Skeletal muscle cell (primary cell): Measurements from ENCODE around the gene EDA.

ENCODE experiments used
- DNase-seq: peaks from one replicate; pipeline ENCODE4 v3.0.0-alpha.2; 2010; ENCODE audit warnings: low read depth
- H3K4me3 ChIP-seq: 2 replicates; pipeline ENCODE4 v1.5.1; 2011; ENCODE audit warnings: low read depth, mild to moderate bottlenecking, control low read depth, low read length, moderate library complexity

Gene EDA

DNA sequence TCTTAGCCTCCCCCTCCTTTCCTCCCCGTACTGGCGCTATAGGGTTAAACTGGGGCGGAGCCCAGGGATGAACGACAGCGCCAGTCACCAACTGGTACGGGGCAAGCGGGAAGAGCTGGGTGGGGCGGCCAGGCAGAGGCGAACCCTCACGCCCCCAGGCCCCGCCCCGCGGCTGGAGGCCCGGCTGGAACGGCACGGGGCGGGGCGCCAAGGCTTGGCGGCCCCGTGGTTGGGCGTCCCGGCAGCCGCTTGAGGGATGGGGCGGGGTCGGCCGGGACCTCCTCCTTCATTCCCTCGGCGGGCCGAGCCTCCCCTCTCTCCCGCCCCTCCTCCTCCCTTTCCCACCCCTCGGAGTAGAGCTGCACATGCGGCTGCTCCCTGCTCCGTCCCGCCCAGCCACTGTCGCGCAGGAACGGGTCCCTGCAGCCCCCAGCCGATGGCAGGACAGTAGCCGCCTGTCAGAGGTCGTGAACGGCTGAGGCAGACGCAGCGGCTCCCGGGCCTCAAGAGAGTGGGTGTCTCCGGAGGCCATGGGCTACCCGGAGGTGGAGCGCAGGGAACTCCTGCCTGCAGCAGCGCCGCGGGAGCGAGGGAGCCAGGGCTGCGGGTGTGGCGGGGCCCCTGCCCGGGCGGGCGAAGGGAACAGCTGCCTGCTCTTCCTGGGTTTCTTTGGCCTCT, at the start of gene EDA:
Gene EDA, plus strand, starts transcription at position 335 of the 678 bp plus-strand sequence.
- peak within 1 kb of the TSS; percentile 51 for H3K4me3 ChIP-seq
- peak; percentile 36 for DNase-seq

DNA sequence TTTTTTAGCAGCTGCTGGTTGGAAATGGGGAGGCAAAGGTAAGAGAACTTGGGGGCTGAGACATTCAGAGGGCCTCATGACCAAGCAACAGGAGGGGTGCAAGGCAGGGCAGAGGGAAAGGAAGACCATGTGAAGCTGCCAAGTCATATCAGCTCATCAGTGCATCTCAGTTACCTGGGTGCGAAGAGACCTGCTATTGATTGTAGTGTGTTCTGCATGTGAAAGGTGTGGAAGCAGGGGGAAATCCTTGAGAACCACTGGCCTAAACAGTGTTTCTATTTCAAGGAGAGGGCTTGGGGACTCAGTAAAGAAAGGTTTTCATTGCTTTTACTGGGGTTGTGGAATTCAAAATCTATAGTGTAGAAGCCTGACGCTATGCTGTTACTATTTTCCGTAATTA, 47.1 kb upstream of the EDA start:
- no peak overlapping the region for H3K4me3 ChIP-seq
- no peak for DNase-seq

DNA sequence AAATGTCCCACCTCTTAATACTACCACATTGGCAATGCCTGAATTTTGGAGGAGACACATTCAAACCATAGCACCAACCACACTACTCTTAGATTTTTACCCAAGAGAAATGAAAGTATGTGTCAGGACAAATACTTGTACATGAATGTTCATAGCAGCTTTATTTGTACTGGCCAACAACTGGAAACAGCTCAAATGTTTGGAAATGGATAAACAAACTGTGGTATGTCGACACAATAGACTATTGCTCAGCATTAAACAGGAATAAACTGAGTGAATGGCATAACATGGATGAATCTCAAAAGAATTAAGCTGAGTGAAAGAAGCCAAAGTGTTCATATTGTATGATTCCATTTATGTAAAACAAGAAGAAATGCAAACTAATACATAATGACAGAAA, 18.5 kb upstream of the EDA start:
- no peak overlapping the region for H3K4me3 ChIP-seq
- DNase-seq = no peak

DNA sequence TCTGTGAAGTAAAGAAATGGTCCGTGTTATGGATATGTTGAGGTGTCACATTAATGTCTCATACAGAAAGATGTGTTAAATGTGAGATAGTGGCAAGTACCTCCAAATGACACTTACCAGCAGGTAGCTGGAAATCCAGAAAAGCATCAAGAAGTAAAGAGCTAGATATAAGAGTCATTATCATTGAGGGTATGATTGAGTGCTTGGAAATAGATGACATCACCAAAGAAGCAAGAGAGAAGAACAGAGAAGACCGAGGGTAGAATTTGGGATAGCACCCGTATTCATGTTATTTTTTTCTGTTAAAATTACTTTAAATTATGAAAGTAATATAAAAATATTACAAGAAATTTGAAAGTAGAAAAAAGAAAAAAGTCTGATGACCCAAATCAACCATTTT, 15.7 kb upstream of the EDA start:
- H3K4me3 ChIP-seq = no peak overlapping the region
- DNase-seq = no peak

DNA sequence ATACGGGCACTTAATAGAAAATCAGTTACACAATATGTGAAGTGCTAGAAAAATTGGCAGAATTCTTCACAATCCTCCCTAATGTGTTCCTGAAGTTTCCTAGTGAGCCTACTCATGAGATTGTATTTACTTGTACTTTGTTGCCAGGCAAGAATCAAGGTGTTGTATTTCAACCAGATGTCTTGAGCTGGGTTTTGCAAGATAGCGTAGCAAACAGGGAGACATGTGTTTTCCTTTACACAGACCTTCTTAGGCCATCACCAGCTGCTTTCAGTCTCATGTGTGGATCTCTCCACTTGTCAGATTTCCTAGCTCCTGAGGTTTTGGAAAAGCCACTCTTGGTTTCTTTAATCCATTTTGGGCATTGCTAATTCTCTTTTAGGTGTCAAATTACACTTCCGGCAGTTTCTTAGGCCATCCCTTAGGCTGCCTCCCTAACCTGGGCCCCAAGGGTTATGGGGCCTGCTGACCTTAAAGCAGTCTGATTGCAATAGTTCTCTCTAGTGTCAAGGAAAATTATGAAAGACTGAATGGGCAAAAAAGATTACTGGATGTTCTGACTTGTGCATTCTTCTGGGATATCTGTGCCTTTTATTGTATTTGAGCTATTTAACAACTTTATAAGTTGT, 12.2 kb upstream of the EDA start:
- DNase-seq = no peak
- no peak overlapping the region for H3K4me3 ChIP-seq

DNA sequence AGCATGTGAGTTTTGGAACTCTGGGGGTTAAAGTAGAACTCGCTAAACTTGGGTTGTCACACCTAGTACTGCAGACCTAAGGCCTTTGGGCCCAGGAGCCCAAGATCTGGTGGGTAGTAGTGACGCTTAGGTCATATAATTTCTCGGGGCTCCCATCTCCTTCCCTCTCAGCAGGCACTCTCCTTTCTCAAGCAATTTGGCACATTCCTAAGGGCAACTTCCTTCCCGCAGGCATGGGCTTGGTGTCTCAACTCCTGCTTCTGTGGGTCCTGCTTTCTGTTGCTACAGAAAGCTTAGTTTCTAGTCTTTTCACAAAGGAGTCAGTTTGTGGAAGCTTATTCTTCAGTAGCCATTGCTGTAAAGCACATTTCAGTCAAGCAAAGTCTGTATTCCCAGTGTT, 10.4 kb upstream of the EDA start:
- no peak overlapping the region for H3K4me3 ChIP-seq
- DNase-seq = no peak

DNA sequence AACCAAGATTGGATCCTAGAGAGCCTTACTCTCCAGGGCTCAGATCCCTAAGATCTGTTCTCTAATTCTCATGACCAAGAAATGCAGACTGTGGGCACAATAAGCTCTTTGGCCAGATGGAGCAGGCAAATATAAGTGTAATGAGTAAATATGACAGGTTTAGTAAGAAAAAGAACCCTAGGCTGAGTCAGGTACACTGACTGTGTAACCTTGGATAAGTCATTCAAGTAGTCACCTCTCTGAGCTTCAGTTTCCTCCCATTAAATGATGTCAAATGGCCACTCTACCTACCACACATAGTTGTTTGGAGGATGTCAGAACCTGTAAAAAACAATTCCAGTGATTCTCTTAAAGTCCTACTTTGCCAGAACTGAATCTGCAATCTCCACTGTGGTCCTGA, 8.3 kb upstream of the EDA start:
- H3K4me3 ChIP-seq = no peak overlapping the region
- no peak for DNase-seq

DNA sequence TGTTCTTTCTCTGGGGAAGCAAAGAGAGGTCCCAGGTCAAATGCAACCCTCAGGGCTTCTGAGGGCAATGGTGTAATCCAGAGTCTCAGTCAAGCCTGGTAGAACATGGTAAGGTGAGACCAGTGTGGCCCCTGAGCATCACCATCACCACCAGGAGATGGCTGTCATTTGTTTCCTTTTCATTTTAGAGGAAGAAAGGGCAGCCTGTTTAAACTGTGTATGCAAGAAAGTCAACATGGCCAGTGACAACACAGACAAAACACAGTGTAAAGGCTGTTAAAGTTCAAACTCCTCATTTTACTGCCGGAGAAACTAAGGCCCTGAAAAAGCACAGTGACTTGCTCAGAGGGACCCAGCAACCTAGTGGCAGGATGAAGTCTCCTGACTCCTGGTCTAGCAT, 2.0 kb upstream of the EDA start:
- no peak for DNase-seq

DNA sequence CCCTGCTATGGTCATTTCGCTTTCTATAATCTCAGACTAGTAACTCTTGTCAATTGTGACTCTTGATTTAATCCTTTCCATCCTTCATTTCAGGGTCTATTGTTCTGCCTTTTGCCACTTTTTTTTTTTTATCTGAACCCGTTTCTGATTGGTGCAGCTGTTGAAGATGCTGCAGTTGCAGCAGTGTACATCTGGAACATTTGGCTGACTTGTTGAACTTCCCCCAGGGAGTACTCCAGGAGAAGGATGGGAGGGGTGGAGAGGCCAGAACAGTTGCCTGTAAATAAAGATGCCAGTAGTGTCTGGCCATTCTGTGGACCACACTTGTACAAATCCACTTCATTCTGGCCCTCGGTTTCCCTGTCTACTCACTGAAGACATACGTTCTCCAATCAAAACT, 1.0 kb upstream of the EDA start:
- H3K4me3 ChIP-seq = no peak overlapping the region
- no peak for DNase-seq

More for the DNA sequence above, 2.0 kb upstream of the EDA start:
- no peak overlapping the region for H3K4me3 ChIP-seq

DNA sequence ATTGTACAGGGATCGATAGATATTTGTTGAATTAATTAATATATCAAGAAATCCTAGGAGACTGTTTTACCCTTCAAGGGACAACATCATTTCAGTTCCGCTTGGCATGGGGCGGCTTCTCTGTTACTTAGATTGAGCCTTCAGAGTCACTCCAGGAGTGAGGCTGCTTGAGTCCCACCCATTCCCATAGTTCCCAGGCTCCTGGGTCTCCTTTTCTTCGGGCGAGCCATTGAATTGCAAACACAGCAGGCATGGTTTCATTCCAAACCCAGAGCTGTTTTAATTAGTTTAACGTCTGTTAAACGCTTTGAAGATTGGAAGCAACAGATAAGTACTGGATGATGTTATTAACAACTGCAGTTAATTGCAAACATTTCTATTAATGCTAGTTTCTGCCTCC, 571 bp upstream of the EDA start:
- no peak for DNase-seq
- H3K4me3 ChIP-seq = peak overlapping the region; percentile 51

DNA sequence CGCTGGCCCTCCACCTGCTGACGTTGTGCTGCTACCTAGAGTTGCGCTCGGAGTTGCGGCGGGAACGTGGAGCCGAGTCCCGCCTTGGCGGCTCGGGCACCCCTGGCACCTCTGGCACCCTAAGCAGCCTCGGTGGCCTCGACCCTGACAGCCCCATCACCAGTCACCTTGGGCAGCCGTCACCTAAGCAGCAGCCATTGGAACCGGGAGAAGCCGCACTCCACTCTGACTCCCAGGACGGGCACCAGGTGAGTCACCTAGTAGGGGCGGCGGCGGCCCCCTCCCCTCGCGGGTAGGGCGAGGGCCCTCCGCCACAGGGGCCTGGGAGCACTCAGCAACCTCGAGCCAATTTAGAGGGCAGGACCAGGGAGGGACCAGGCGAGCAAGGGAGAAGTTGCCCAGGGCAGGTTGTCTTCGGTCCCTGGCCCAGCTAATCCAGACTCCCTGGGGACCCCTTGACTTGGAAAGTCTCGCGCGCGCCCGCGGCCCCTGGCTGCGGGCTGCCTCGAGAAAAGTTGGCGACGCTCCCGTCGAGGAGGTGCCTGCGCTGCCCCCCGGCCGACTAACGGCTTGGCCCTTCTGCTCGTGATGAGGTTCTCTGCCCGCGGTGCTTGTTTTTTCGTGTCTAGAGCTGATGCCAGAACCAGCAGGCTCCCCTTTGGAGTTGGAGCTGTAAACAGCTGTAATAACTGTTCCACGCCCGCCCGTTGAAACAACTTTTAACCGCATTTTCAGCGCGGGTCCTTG, 717 bp downstream of the EDA start:
- no peak for DNase-seq
- H3K4me3 ChIP-seq = peak overlapping the region; percentile 51

DNA sequence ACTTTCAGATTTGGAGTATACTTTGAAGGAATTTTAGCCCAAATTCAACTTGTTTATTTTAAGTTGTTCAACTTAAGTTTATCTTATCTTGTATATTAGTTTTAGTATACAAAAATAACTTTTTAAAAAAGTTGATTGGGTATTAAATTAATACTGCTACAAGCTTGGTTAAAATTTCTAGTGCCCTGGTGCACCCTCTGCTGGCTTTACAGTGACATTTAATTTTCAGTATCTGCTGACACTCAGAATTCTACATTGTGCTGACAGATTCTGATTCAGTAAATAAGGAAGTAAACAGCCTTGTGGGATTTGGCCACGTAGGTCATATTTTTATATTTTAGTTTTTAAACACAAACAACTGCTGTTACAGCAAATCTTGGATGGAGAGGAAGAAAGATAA, 2.9 kb downstream of the EDA start:
- no peak for DNase-seq
- H3K4me3 ChIP-seq = no peak overlapping the region

DNA sequence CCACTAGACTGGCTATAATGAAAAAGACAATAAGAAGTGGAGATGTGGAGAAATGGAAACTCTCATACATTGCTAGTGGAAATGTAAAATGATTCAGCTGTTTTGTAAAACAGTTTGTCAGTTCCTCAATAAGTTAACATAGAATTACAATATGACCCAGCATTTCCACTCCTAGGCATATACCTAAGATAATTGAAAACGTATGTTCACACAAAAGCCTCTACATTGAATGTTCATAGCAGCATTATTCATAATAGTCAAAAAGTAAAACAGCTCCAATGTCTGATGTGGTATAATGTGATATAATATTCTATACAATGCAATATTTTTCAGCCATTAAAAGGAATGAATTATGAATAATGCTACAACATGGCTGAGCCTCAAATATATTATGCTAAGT, 10.2 kb downstream of the EDA start:
- H3K4me3 ChIP-seq = no peak overlapping the region
- DNase-seq = no peak

DNA sequence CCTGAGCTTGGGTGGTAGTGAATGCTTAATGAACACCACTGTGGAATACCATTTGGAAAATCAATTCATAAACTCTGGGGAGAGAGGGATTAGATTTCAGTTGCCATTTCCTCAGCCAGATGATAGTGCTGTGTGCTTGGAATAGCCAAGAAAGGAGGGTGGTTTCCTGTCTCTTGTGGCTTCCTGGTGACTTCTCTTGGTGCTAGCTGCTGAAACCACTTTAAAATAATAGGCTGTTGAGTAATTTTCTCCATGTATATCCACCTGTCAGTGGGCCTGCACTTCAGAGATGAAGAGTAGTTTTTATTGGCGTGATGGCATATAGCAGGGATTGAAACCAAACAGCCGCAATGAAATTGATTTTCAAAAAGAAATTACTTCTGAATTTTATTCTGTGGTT, 11.8 kb downstream of the EDA start:
- no peak overlapping the region for H3K4me3 ChIP-seq
- no peak for DNase-seq

DNA sequence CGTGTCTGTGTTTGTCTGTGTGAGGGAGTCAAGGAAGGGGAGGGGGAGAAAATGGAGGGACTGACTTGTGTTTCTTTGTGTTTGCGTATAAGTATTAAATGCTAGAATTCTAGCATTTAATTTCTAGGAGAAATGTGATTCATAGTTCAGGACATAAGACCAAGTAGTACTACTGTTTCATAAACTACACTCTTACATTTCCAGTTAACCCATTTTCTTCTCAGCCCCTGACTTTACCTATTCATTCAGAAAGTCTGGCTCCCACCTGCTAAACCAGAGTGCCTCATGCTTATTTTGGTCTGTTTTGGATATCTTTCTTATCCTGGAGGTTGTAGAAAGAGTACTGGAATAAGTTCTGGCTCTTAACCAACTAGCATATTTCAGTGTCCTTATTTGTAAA, 14.2 kb downstream of the EDA start:
- no peak for DNase-seq
- H3K4me3 ChIP-seq = no peak overlapping the region

DNA sequence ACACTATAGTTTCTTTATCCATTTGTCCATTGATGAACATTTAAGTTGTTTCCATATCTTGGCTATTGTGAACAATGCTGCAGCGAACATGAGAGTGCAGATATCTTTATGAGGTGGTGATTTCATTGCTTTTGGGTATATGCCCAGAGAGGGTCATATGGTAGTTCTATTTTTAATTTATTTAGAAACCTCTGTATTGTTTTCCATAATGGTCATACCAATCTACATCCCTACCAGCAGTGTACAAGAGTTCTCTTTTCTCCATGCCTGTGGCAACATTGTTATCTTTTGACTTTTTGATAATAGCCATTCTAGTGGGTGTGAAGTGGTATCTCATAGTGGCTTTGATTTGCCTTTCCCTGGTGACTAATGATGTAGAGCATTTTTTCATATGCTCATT, 48.8 kb downstream of the EDA start:
- no peak overlapping the region for H3K4me3 ChIP-seq
- DNase-seq = no peak

DNA sequence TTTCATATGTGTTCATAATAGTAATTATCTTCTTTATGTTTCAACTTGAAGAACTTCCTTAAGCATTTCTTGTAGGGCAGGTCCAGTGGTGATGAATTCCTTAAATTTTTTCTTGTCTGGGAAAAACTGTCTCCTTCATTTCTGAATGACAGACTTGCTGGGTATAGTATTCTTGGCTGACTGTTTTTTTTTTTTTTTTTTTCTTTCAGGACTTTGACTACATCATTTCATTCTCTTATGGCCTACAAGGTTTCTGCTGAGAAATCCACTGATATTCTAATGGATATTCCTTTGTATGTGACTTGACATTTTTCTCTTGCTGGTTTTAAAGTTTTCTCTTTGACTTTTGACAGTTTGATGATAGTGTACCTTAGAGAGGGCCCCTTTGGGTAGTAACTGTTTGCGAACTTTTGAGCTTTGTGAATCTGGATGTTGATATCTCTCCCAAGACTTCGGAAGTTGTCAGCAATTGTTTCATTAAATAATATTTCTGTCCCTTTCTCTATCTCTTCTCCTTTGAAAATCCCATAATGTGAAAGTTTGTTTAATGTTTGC, 54.2 kb downstream of the EDA start:
- DNase-seq = no peak
- H3K4me3 ChIP-seq = no peak overlapping the region

DNA sequence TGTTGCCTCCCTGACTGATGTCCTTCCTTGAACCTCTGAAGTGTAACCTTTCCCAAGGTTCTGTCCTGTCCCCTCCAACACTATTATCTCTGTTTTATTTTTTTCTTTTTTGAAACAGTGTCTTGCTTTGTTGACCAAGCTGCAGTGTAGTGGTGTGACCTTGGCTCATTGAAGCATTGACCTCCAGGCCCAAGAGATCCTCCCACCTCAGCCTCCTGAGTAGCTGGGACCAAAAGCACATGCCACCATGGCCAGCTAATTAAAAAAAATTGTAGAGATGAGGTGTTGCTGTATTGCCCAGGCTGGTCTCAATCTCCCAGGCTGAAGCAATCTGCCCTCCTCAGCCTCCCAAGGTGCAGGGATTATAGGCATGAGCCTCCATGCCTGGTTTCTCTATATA, 59.0 kb downstream of the EDA start:
- no peak for DNase-seq
- H3K4me3 ChIP-seq = no peak overlapping the region

DNA sequence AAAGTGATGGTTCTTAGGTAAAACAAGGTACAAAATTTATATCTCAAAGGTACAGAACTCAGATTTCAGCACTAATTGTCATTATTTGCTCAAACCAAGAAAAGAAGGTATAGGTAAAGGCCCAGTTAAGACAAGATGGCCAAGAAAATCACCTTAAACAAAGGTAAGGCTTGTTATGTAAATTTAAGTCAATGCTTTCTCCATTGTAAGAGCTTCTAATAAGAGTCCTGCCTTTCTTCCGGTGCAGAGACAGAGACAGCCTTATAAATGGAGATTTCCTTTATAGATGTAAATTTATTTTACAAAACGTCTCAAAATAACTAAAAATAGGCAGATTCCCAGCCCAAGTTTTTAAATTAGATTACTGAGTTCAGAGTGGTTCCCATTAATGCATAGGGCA, 89.9 kb downstream of the EDA start:
- no peak overlapping the region for H3K4me3 ChIP-seq
- no peak for DNase-seq

DNA sequence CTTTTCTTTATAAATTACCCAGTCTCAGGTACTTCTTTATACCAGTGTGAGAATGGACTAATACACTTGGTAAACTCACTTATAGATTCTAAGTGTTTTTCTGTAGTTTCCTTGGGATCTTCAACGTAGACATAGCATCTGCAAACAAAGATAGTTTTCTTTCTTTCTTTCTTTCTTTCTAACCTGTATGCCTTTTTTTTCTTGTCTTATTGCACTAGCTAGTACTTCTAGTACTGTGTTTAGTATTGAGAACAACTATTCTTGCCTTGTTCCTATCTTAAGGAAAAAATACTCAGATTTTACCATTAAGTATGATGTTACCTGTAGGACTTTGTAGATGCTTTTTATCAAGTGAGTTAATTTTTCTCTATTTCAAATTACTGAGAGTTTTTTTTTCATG, 102.2 kb downstream of the EDA start:
- no peak for DNase-seq
- H3K4me3 ChIP-seq = no peak overlapping the region

DNA sequence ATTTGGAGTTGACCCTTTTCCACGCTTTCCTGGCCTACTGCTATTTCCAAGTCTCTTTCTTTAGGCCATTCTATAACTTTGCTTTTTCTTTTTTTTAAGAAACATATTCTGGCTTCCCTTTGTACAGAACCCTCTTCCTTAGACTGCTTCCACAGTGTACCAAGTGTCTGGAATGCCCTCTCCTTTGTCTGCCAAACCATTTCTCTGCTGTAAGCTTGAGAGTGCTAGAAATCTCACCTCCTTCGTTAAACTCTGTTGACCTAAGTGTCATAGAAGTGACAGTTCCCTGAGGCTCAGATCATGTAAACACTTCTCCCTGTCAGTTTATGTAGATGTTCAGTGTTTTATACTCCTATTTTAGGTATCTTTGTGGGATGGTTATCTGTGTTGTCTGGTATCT, 108.4 kb downstream of the EDA start:
- no peak overlapping the region for H3K4me3 ChIP-seq
- no peak for DNase-seq
